RPMI7951 (cell line): Measurements from ENCODE around the gene TACSTD2. TPM values are rescaled to one million over a fixed set of nuclear protein-coding genes. Genes with fewer than 3 reads are reported as not detected.
A peak's percentile ranks its signal among the peaks of the same experiment; 100 is the strongest.
"Not testable (repeated sequence)": the region's sequence is repeated elsewhere in the genome, so short reads cannot be mapped to it uniquely, and the experiment has no call there.

Experiments used
- DNase-seq: peaks from one replicate; pipeline ENCODE4 v3.0.0-alpha.2; 2012; ENCODE audit warnings: low read depth
- total RNA-seq: library from RNA; depleted of rRNA; stranded (reverse); fragments of >200 nt; shearing (Covaris generic); gene quantifications from 2 replicates; pipeline ENCODE4 v1.2.3, GENCODE V29; 2014; rRNA removed

The TACSTD2 gene
- total RNA-seq, result not detected in 2 replicates

DNA sequence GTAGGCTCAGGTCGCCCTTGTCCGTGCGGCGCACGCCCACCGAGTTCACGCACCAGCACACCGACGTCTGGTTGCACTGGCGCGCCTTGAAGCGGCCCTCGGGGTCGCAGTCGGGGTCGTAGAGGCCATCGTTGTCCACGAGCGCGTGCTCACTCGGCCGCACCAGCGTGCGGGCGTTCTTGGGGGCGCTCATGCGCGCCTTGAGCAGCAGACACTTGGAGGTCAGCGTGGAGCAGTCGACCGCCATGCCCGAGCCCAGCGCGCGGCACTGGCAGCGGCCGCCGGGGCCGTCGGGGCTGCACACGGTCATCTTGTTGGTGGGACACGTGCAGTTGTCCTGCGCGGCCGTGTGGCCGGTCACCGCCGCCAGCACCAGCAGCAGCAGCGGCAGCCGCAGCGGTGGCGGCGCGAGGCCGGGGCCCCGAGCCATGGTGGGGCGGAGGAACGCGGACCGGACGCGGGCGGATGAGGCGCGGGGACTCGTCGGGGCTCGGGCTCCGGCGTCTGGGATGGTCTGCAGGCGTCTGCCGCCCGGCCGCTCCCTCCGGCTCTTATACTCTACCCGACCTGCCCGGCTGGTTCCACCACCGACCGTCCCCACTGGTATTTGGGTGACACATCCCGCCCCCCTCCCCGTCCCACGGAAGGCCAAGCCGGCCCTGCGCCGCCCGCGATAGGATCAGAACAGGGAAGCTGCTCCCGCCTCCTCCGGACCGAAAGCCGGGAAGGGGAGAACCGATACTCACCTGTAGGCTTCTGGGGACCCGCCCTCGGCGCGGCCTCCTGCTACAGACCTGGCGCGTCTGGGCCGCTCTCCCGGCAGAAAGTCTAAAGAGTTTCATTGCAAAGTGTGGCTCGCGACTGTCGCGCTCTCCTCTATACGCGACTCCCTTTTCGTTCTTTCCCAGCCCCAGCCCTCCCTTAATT, at the start of gene TACSTD2:
Gene TACSTD2 (minus strand): TSS at position 526 of the 927 bp plus-strand sequence. CDS start 96 bp downstream, at position 430.
- DNase-seq, result no peak

DNA sequence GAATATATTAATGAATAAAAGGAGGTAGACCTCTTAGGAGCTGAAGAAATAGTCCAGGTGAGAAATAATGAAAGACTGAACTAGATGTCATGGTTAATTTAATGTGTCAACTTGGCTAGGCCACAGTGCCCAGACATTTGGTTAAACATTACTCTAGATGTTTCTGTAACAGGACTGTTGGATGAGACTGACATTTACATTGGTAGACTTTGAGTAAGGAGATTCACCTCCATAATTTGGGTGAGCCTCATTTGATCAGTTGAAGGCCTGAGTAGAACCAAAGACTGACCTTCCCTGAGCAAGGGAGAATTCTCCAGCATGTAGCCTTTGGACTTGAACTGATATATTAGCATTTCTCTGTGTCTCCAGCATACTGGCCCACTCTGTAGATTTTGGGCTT, 49.2 kb upstream of the TACSTD2 start:
- DNase-seq, result no peak

DNA sequence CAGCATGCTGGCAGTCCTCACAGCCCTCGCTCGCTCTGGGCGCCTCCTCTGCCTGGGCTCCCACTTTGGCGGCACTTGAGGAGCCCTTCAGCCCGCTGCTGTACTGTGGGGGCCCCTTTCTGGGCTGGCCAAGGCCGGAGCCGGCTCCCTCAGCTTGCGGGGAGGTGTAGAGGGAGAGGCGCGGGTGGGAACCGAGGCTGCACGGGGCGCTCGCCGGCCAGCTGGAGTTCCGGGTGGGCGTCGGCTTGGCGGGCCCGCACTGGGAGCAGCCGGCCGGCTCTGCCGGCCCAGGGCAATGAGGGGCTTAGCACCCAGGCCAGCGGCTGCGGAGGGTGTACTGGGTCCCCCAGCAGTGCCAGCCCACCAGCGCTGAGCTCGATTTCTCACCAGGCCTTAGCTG, 46.2 kb upstream of the TACSTD2 start:
- DNase-seq, result not testable (repeated sequence)

DNA sequence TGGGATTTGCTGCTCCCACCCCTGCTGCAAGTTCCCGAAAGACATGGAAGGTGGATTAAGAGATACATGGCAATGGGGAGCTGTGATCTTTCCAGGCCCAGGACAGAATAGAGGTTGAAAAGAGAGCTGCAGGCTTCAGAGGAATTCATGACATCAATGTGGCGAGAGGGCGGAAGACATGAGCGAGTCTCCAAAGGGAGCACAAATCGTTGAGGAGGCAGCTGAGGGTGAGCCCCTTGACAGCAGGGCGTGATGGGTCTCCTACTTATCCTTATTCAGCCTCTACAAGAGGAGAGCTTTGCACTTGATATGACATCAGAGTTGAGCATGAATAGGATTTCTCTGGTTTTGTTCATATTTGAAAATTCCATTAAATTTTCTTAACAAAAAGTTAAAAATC, 45.5 kb upstream of the TACSTD2 start:
- no peak for DNase-seq

- DNase-seq, result no peak
Measured at GRCh38 chr1:58621391-58621790, 44.3 kb upstream of the TACSTD2 start.

- no peak for DNase-seq
Measured at GRCh38 chr1:58620926-58621325, 43.9 kb upstream of the TACSTD2 start.

DNA sequence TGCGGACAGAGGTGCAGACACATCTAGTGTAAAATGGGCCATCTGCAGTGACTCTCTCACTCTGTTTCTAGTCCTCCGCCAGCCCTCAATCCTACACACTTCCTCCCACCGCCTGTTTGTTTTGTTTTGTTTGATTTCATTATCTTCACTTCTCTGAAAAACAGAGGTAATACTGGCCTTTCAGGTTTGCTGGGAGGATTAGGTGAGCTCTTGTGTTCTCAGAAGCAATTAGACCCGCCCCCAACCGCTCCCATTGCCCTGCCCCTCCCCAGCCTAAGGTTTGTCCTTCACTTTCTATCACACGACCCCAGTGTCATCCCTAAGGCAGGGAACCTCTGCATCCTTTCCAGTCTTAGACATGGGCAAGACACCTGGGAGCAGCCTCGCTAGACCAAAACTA, 43.2 kb upstream of the TACSTD2 start:
- DNase-seq, result no peak

DNA sequence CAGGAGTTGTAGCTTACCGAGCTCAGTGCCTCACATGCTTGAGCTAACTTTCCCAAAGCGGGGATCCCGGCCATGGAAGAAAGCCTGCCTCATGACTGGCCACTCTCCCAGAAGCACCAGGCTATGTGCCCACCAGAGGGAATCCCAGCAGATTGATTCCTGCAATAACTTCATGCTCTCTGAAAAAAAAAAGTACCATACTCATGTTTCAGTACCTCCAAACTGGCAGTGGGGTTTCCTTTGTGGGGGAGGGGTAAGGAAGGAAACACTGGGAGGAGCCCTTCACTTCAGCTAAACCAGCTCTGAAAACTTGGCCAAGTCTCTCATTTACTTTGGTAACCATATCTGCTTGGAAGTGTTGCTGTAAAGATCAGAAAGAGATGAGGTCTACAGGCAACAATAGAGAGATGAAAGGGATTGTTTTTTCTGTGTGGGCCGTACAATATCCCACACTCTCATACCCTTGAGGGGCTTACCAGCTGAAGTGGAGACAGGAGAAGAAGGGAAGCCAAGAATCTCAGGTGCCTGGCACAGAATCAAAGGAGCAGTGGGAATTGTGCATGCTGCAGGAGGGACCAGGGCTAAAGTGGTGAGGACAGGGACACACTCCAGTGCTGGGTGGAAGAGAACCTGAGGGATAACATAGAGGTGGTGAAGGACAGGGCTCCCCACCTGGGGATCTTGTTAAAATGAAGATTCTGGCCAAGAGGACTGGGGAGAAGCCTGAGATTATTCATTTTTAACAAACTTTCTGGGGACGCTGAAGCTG, 42.4 kb upstream of the TACSTD2 start:
- no peak for DNase-seq

DNA sequence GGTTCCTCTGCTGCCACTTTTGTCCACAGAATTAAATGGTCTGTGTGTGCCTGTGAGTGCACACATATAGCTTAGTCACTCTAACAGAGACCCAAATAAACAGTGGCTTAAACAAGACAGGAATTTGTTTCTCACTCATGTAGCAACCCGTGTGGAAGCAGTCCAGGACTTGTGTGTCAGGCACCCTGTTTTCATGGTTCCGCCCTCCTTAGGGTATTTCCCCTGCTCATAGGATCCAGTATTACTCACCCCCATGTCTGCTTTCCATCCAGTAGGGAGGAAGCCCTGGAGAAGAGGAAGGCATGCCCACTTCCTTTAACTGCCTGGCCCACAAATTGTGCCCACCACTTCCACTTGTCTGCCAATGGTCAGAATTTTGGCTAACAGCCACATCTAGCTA, 41.3 kb upstream of the TACSTD2 start:
- peak; percentile 91 for DNase-seq

DNA sequence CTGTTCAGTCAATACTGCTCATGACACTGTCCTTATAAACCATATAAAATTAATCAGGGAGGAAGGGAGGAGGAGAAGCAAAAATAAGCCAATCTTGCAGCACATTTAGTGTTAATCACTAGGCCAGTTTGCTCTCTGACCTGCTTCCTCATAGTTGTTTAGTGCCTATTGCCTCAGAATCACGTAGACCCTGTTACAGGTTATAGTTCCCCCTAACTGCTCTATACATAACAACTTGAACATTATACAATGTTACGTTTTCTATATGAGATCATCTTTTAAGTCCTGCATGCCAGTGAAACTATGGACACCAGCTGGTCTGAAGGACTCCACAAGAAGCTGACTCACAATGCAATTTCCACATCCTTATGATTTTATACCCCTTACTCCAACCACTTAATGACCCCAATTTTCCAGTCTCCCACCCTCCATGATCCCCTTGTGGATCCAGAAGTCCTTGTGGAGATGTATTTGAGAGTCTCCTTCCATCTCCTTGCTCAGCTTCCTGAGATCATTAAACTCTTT, 34.9 kb upstream of the TACSTD2 start:
- no peak for DNase-seq

GRCh38 chr1:58608945-58609344, 31.9 kb upstream of the TACSTD2 start:
- no peak for DNase-seq

DNA sequence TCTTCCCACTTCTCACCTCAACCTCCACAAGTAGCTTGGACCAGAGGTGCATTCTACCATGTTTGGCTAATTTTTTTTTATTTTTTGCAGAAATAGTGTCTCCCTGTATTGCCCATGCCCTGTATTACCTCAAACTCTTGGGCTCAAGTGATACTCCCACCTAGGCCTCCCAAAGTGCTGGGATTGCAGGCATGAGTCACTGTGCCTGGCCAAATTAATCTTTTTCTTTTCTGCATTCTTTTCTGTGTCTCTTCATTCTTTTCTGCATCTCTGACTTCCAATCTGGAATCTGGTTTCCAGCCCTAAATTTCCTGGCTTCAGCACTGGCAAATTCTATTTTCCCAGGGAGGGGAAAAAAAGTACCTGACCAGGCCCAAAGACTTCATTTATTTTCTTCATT, 31.2 kb upstream of the TACSTD2 start:
- no peak for DNase-seq

DNA sequence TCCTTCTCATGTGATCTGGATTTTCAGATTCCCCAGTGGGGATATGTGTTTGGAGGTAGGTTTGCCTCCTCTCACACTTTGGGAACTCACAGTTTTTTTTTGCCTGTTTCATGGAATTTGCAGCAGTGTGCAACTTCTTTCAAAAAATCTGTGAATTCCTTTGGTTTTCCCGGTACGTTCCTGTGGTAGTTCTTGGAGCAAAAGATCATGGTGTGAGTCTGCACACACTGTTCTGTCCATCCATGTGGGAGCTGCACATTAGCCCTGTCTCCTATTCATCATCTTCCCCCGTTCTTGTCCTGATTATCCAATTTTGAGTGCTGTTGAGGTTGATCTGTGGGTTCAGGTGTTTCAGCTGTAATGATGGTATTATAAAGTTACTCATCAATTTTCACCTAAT, 30.3 kb upstream of the TACSTD2 start:
- DNase-seq, result peak; percentile 42

DNA sequence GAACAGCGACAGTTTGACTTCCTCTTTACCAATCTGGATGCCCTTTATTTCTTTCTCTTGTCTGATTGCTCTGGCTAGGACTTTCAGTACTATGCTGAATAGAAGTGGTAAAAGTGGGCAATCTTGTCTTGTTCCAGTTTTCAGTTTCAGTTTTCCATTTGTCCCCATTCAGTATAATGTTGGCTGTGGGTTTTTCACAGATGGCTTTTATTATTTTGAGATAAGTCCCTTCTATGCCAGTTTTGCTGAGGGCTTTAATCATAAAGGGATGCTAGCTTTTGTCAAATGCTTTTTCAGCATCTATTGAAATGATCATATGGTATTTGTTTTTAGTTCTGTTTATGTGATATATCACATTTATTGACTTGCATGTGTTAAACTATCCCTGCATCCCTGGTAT, 24.9 kb upstream of the TACSTD2 start:
- DNase-seq, result peak; percentile 53

- DNase-seq, result peak; percentile 48
Measured at GRCh38 chr1:58597996-58598395, 20.9 kb upstream of the TACSTD2 start.

DNA sequence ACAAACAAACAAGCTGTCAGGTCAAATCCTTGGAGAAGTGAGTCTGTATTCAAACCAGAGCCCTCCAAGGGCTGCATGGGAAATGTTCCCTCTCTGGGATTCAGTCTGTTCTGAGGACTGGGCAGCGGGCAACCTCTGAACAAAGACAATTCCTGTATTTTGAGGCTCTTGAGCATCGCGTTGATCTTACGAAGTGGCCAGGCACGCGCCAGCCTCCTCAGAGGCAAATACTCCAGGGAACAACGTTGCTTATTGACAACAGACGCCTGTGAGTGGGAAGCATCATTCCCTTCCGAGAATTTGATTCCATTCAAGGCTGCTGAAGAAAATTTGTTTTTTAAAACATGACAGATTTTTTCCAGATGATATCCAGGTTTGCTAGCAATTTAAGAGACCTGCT, 20.0 kb upstream of the TACSTD2 start:
- peak; percentile 24 for DNase-seq

GRCh38 chr1:58596631-58597052, 19.6 kb upstream of the TACSTD2 start:
- no peak for DNase-seq

- no peak for DNase-seq
Measured at GRCh38 chr1:58594546-58594945, 17.5 kb upstream of the TACSTD2 start.

DNA sequence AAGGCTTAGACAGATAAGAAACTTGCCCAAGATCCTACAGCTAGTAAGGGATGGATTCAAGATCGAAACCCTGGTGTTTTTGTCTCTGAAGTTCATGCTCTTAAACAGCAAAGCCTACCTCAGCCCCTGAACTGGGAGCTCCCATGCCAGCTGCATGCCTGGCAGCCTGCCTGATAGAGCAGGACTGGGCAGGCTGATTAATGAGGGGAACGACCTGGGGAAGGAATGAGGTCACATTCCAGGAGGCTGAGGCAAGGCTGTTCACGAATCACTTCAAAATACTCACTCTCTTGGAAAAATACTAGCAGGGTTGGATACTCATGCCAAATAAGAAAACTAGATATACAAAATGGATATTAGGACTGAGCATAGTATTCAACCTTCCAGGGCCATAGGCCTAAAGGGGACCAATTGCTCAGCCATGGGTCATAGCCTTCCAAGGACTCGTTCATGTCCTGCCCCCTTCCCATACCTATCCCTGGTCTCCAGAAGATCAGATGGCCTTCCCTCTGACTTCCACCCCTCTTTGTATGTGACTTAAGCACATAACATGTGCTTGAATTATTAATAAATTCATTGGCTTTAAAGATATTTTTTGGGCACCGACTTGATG, 15.6 kb upstream of the TACSTD2 start:
- DNase-seq, result peak; percentile 96

GRCh38 chr1:58591806-58592205, 14.8 kb upstream of the TACSTD2 start:
- no peak for DNase-seq

- no peak for DNase-seq
Measured at GRCh38 chr1:58590019-58590418, 13.0 kb upstream of the TACSTD2 start.

GRCh38 chr1:58588396-58588795, 11.3 kb upstream of the TACSTD2 start:
- DNase-seq, result no peak
